GM19351 (cell line): Measurements from ENCODE around the gene EFNA3.

Experiments
- ATAC-seq: cut with Tn5 transposase; IDR thresholded peaks from one replicate; pipeline ENCODE4 v1.9.1; 2021; ENCODE audit warnings: mild to moderate bottlenecking, moderate library complexity; ENCODE audit not compliant: unreplicated experiment

The EFNA3 gene

DNA sequence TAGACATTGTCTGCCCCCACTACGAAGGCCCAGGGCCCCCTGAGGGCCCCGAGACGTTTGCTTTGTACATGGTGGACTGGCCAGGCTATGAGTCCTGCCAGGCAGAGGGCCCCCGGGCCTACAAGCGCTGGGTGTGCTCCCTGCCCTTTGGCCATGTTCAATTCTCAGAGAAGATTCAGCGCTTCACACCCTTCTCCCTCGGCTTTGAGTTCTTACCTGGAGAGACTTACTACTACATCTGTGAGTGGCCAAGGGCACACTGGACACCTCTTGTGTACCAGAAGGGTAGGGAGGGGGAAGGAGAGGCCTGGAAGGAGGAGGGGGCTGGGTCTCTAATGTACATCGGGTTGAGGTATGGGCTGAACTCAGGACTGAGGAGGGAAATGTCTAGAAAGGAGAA is 11.9 kb upstream of the EFNA3 start:
- ATAC-seq = no peak

DNA sequence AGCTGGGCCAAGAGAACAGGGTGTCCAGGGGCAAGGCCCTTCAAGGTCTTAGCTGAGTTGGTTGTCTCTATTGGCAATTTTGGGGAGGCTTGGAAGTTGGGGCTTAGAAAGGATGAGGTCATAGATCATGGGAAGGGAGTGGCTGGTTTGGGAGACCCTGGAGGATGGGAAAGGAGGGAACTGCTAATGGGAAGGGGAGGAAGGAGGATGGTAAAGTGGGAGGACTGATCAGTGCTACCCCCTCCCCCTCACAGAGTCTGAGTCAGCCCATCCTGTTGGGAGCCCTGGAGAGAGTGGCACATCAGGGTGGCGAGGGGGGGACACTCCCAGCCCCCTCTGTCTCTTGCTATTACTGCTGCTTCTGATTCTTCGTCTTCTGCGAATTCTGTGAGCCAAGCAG is 10.0 kb upstream of the EFNA3 start:
- no peak for ATAC-seq

DNA sequence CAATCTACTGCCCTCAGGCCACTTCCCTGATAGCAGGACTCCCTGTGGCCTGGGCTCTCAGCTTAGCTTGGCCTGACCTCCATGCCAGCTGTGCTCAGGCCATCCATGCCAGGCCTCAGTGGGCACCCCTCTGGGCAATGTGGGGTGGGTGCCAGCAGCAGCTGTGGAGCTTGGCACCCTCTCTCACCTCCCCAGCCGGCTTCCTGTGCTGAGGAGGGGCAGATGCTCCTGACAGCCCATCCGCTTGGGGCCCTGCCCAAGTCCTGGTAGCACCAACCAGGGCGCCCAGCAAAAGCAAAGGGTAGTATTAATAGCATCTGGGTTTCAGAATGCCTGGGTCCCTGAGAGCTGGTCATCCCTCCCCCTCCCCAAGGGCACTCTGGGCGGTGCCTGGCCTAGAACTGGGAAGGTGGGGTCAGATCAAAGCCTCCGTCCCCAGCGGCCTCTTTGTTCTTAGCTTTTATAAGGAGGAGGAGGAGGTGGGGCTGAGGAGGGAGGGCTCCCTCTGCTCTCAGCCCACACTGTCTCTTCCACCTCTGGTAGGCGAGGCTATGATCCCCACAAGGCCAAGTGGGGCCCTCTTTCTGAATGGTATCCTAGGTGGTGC is 9.0 kb upstream of the EFNA3 start:
- no peak for ATAC-seq

DNA sequence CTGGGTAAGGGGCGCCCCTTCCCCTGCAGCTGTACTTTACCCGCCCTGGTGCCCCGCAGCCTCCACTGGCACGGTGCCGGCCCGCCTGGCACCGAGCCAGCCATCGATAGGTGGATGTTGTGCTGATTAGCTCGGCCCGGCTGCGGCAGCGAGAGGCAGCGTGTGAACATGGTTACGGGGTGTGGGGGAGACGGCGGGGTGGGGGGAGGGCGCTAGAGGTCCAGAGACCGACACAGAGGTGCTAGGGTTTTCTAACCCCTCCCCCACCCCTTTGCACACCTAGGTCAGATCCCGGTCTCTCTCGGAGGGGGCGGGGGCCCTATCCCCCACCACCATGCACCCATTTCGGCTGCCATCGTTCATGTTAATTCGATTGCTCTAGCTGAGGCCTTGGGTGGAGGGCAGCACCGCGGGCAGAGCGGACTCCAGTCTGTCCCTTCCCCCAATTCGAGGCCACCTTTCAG is 8.4 kb upstream of the EFNA3 start:
- ATAC-seq = no peak

DNA sequence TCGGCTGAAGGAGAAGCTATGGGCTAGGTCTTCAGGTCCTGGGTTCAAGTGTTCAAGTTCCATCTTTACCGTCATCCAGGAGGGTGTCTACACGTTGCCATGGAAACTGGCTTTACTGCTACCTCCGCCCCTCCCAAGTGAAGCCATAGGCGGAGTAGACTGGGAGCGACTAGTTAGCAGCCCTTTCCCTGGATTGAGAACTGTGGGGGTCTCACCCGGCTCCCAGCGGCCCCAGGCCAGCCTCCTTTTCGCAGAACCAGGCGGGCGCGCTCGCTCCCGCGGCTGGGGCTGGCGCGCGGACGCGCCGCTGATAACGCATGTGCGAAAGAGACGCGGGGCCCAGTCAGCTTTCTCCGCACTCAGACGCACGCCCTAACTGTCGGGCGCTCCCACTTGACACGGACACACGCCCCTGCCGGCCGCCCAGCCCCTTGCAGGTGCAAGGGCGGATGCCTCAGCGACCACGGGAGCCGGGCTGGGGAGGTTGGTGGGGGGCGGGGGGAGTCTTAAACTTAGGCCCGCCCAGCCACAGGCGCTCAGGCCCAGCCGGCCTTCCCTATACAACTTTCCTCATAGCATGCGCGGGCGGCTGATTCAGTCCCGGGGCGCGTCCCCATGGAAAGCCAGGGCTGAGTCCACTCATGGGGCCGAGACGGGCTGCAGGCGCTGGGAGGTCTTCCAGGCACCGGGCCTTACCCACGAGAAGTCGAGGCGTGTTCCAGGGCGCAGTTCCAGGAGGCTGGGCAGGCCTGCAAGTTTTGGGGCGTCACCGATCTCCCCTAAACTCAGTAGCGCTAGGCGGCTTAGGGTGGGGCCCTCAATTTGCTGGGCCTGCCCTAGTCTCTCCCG is 7.7 kb upstream of the EFNA3 start:
- ATAC-seq = peak; percentile 66

DNA sequence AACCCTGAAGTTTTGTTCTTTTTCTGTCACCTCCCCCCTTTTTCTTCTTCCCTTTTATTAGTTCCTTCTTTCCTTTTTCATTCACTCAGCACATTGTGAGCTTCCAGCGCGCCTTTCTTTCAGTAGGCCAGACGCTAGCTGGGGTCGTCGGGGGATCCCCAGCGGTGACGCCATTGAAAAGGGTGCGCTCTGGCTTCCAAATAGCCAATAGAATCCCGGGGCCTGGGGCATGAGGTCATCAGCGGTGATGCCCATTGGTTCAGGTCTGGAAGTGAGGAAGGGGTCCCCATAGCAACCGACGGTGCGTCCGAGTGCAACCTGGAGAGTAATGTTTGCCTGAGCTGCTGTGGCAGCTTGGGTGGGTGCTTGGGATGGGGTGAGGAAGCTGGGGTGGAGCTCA is 6.9 kb upstream of the EFNA3 start:
- no peak for ATAC-seq

DNA sequence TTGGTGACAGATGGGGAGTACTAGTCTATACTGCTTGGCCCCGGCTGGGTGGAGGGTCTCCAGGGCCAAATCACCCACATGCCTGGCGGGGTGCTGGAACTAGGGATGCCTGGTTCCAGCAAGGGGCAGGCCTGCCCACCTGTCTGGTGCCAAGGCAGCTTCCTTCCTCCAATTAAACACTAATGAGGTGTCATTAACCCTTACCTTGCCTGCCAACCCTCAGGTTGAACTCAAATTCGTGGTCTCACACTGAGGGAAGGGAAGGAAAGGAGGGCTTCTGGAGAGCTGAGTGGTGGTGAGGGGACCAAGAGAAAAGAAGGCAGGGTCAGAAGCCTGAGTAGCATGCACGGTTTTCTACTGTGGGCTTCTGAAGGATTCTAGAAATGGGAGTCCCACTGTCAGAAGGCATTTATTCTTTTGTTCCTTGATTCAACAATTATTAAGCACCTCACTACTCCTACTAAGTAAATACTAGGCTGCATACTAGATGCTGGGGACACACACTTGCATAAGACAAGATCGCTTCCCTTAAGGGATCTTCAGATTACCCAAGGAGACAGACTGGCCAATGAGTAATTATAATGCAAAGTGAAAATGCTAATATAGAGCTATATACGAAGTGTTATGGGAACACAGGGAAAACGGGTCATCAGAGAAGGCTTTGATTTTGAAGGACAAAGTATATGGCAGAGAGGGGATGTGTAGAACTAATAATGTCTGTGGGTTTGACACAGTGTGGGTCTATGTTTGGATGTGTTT is 5.9 kb upstream of the EFNA3 start:
- ATAC-seq = no peak

DNA sequence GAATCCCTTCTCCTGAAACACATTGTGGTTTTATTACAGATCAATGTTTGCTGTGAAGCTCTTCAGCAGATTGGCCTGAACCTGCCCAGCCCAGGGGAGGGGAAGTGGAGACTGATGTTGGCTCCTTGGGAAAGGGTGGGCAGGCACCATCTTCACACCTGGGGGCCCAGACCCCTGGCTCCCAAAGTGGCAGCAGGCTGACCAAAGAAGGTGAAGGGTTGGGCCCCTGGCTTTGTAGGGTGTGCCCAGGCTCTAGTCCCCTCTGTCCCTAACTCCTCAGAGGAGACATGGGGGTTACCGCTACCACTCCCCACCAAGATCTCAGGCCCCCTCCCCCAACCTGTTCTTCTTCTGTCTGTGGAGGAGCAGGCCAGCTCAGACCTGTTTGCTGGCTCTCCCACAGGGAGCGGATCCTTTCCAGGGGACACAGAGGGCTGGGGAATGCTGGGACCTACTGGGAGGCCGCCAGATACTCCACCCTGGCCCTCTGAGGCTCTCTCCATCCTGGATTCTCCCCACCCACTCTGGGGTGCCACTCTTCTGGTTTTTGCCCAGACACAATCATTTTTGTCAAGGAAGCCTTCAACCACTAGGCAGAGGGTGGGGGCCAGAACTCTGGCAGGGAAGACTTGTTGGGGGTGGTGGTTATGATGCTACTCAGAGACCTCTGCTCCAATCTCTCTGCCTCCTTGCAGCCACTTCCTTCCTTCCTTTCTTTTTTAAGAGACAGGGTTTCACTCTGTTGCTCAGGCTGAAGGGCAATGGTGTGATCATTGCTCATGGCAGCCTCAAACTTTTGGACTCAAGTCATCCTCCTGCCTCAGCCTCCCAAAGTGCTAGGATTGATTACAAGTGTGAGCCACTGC is 5.0 kb upstream of the EFNA3 start:
- no peak for ATAC-seq

DNA sequence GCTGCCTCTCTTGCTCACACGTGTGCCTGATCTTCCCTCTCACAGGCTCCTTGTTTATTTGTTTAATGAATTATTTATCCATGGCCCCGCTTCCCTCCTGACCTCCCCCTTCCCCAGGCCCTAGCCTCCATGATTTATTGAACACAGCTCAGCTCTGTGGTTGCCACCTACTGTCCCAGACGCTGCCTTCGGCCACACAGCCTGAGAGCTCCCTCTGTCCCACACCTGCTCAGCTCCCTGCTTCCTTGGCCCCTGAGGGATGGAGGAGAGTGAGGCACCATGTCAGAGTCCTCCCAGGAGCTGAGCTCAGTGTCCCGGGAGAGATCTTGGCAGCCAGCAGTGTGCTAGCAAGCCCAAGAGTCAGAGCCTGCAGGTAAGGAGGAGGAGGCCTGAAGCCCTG is 3.1 kb upstream of the EFNA3 start:
- no peak for ATAC-seq

DNA sequence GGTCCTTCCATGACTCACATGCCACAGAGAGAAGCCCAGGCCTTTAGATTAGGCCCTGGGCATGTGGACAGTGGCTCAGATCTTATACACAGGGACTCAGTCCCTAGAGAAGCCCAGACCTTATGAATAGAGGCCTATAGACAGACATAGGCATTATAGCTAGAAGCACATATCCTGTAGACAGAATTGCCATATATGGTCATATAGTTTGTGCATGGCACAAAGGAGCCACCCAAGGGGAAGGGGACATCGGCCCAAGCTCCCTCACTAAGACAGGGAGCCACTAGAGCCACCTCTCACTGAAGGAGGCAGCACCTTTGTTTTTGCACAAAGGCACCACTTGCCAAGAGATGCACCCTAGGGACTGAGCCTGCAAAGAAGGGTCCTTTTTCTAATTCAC is 2.3 kb upstream of the EFNA3 start:
- no peak for ATAC-seq

DNA sequence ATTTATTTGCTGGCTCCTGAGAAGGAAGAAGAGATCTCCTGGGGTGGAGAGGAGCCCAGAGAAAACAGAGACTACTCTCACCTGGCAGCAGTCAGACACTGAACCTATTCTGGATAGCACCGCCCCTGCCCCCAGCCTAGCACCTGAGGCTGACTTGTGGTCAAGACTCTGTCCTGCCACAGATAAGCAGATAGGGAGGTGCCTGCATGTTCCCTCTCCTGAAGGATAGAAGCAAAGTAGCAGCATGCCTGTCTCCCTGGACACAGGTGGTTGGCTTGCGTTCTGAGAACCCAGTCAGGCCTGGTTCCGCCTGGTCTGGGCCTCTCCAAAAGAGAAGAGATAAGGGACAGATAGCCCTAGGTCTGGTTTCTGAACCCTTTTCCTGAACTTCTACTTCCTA is 1.3 kb upstream of the EFNA3 start:
- no peak for ATAC-seq

DNA sequence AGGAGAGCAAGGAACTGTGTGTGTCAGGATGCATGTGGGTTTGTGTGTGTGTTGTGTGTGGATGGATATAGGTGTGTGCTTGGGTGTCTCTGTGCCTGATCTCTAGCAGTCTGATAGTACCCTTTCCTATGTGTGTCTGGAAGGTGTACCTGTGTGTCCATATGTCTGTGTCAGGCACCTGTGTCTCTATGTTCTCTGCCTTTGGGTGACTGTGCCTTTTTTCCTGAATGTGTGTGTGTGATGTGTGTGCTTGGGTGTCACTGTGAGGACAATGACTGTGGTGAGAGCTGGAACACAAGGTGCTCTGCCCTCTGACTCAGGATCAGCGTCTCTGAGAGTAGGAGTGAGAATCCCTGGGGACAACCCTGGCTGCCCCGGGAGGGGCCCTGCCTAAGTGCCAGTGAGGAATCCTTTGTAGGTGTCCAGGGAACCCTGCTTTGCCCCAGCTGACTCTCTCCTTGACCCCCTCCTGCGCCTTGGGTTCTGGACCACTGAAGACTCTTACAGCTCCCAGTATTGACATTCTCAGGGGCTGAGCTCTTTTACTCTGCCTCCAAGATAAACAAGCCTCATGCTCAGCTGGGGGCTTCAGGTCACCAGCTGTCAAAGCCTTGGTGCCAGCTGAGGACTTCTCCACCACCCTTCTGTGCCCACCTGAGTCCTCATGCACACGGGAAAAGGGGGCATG is 735 bp upstream of the EFNA3 start:
- no peak for ATAC-seq

DNA sequence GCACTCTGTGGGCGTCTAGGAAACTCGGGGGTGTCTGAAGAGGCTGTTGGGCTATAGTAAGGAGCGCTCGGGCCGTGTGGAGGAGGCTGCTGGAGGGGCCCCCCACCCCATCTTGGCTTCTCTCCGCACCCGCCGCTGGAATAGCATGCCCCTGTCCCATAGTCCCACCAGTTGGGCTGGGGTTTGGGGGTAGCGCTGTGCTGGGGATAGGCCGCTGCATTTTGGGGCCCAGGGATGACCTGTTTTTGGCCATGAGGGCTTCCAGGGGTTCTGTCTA is 511 bp downstream of the EFNA3 start:
- no peak for ATAC-seq

DNA sequence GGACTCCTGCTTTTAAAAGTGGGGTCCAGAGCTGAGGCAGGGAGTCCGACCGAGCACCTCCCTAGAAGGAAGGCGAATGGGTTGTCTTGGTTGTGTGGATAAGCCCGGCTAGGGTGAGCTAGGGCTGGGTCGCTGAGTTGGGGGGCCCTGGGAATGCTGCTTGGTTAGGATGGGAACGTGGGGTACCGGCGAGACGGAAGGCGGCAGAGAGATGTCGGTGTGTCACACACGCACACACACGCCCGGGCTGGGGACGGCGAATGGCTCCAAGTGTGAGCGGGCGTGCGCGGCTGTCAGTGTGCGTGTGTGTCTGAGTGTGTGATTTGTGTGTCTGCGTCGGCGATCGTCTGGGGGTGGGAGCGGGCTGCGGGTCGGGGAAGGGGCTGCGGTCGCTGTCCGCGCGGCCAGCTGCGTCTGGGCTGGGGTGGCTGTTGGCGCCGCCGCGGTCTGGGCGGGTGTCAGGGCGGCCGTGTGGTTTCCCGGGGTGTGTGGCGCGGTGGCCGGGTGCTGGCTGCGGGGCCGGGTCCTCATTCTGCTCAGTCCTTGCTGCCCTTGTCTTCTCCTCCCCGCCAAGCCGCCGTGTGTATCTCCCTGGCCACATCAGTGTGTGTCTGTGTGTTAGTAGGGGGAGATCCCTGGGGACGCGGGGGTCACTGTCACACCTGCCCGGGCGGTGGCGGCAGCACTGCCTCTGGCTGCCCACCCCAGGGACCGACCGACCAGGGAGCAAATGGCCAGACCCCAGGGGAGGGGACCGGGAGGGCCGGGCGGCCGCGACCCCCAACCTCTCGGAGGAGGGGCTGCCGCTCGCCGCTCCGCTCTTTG is 1.1 kb downstream of the EFNA3 start:
- ATAC-seq = no peak

DNA sequence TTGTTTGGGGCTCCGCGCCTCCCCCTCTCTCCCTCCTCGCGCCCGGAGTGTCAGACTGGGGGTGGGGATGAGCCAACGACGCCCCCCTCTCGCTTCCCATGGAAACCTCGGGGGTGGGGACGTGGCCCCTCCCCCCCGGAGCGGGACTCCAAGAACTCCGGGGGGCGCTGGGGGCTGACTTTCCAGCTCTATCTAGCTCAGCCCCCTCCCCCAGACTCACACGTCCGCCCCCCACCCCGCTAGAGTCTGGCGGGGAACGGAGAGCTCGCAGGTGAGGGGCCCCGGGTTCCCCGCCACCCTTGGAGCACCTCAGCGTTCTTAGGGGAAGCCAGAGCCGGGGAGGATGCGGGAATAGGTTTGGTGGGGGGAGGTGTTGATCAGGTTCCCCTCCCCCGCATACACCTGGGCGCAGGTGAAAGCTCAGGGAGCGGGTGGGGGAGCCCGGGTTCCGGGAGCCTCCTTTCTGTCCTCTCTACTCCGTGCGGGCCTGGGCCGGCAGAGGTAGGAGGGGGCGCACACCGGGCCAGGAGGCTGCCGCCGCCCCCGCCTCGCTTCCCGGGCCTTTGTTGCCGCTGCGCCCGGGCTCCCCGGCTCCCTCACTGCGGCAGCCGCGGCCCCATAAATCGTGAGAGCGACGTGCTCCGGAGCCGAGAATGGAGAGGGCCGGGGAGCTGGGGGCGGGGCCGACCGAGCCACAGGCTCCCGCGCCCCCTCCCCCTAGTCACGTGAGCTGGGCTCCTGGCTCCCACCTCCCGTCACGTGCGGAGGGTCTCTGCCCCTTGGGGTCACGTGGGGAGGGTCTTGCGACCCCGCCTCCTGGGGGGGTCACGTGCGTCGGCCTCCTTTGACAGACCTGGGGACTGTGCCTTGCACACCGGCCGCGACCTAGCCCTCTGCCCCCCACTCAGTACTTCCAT is 1.9 kb downstream of the EFNA3 start:
- ATAC-seq = no peak

DNA sequence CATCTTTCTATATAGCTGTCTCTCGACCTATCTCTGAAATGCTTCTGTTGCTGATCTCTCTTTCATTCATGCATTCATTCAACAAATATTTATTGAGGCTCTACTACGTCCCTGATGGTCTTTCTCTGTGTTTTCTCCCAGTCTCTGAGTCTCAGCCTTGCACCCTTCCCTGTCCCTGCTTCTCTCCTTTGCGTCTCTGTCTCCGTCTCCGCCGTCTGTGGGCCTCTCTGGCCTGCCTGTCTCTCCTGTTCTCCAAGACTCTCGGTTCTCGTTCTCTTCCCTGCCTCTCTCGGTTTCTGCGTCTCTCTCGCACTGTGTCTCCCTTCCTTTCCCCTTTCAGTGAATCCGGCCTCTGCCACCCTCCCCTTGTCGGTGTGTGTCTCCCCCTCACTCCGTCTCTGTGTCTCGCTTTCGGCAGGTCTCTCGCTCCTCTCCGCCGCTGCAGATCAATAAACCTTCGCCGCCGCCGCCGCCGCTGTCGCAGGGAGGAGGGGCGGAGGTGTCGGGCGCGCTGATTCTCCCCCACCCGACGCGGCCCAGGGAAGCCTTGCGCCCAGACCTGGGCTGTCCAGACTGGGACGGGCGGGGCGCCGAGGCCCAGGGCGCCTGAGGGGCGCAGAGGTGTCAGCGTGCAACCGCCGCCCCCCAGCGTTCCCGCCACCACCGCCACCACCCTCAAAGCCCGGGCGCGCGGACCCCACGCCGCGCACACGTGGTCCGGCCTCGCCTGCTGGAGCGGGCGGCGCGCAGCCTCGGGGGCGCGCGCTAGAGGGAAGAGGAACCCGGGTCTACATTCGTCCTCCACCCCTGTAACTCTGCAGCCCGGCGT is 3.0 kb downstream of the EFNA3 start:
- no peak for ATAC-seq

DNA sequence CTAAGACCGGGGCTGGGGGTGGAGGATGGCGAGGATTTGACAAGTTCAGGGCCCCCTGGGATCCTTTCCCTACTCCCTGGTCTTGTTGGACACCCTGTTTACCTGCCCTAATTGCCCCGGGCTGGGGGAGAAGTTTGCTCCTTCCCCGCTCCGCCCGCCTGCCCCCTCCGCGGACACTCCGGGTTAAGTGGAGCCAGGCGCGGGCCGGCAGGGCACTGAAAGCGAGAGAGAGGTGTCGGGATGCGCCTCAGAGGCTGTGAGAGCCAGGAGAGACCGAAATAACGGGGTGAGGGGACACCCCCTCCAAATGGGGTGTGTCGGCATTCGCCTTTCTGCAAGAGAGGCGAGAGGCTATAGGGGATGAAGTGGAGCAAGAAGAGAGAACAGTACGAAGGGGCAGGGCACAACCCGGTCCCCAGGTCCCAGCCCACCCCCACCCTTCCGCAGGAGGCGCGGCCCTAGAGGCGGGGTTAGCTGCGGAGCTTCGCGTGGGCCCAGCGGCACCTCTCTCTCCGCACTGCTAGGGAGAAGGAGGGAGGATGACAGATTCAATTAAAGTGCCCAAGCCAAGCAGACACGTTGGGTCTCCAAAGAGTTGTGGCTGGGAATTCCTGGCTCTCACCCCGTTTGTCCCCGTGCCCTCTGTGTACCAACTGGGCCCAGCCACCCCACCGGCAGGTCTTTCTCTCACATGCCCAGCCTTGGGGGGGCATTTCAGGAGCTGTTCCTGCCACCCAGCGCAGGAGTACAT is 3.8 kb downstream of the EFNA3 start:
- ATAC-seq = no peak
